NT2/D1 (cell line): ENCODE measurements around the gene TPSB2.

Experiments
- SUZ12 ChIP-seq: IDR thresholded peaks from 2 replicates; pipeline ENCODE4 v1.6.1; 2011; ENCODE audit not compliant: insufficient read length, insufficient read depth; ENCODE audit errors: extremely low read depth
- YY1 ChIP-seq: IDR thresholded peaks from 2 replicates; pipeline ENCODE4 v1.6.1; 2011; ENCODE audit not compliant: insufficient read length, insufficient read depth
- ZNF274 ChIP-seq: IDR thresholded peaks from 2 replicates; pipeline ENCODE4 v1.6.1; 2011; ENCODE audit warnings: mild to moderate bottlenecking, low read depth, low read length

- TF ChIP-seq ZNF274 (no peak), SUZ12 (no peak), YY1 (no peak)
Measured at GRCh38 chr16:1197237-1197866, 32.6 kb downstream of the TPSB2 start.
